Stimulated activated CD8-positive, alpha-beta memory T cell treated with anti-CD3 and anti-CD28 coated beads, Interleukin-4, amount 100 ng/mL, for 1 hour (primary cell): ENCODE data around the gene GFRA1.

Experiments used
- DNase-seq, 2 donors: peaks; one replicate each; pipeline ENCODE4 v3.0.0-alpha.2; 2020; ENCODE audit warnings: low read depth in 2 of 2, low spot score in 1 of 2

Gene GFRA1

GRCh38 chr10:116126954-116127695 is 145.9 kb downstream of the GFRA1 start:
- no peak for DNase-seq

- DNase-seq, result no peak
Observed at GRCh38 chr10:116126239-116126638, 146.8 kb downstream of the GFRA1 start.

GRCh38 chr10:116125180-116125579 is 147.8 kb downstream of the GFRA1 start:
- no peak for DNase-seq

GRCh38 chr10:116124777-116125176 is 148.2 kb downstream of the GFRA1 start:
- DNase-seq, result no peak

GRCh38 chr10:116122664-116123063 is 150.3 kb downstream of the GFRA1 start:
- DNase-seq, result no peak

GRCh38 chr10:116121640-116122525 is 151.1 kb downstream of the GFRA1 start:
- DNase-seq, result no peak

GRCh38 chr10:116120688-116121455 is 152.1 kb downstream of the GFRA1 start:
- no peak for DNase-seq

GRCh38 chr10:116118847-116119246 is 154.2 kb downstream of the GFRA1 start:
- no peak for DNase-seq

- DNase-seq, result no peak
Observed at GRCh38 chr10:116115797-116116196, 157.2 kb downstream of the GFRA1 start.

- DNase-seq, result no peak
Observed at GRCh38 chr10:116115036-116115641, 157.9 kb downstream of the GFRA1 start.

GRCh38 chr10:116113721-116114501 is 159.1 kb downstream of the GFRA1 start:
- DNase-seq, result no peak

- no peak for DNase-seq
Observed at GRCh38 chr10:116112232-116113231, 160.5 kb downstream of the GFRA1 start.

- no peak for DNase-seq
Observed at GRCh38 chr10:116111483-116112095, 161.4 kb downstream of the GFRA1 start.

GRCh38 chr10:116110736-116111135 is 162.3 kb downstream of the GFRA1 start:
- DNase-seq, result no peak

GRCh38 chr10:116109881-116110280 is 163.1 kb downstream of the GFRA1 start:
- no peak for DNase-seq

- no peak for DNase-seq
Observed at GRCh38 chr10:116109481-116109880, 163.5 kb downstream of the GFRA1 start.

- no peak for DNase-seq
Observed at GRCh38 chr10:116108095-116108494, 164.9 kb downstream of the GFRA1 start.

- no peak for DNase-seq
Observed at GRCh38 chr10:116106611-116107010, 166.4 kb downstream of the GFRA1 start.

GRCh38 chr10:116105264-116105663 is 167.7 kb downstream of the GFRA1 start:
- DNase-seq, result no peak
